ENCODE measurements around the gene DRD4. TPM values are rescaled to one million over a fixed set of nuclear protein-coding genes. Genes with fewer than 3 reads are reported as not detected.
"Not testable (repeated sequence)": the region's sequence is repeated elsewhere in the genome, so short reads cannot be mapped to it uniquely, and the experiment has no call there.

DRD4 gene
- total RNA-seq, 4 donors from 2014 or later: 0.88 to 0.89 TPM; not detected in 2

- DNase-seq: no peak
- no peak for TF ChIP-seq POLR2A (IDR thresholded peaks at IDR 0.05)
- TF ChIP-seq CTCF (IDR thresholded peaks at IDR 0.05): no peak
- WGBS, 2 donors: 92 to 96% methylated on average over 23 to 27 of the region's 30 CpGs
- no peaks in the 10 kb centered on the region for H3K9me3 ChIP-seq
- H3K27ac ChIP-seq: no peak overlapping the region
- intact Hi-C loops (cut with DNase I): no loop called here
- no peak overlapping the region for H3K4me3 ChIP-seq (replicated peaks in 1 of 3)
- peaks cover 19 to 21% of the 10 kb centered on the region in 2 donors for H3K4me1 ChIP-seq
- H3K27me3 ChIP-seq: no peaks in the 10 kb centered on the region
- peaks cover 10 to 46% of the 10 kb centered on the region in 2 donors for H3K36me3 ChIP-seq
These were observed 49.6 kb downstream of the DRD4 start for GRCh38 chr11:686451-687243.

GRCh38 chr11:687751-688150 lies 50.7 kb downstream of the DRD4 start:
- peak overlapping the region in 1 of 3 donors; percentile 92 for H3K27ac ChIP-seq
- no peaks in the 10 kb centered on the region for H3K27me3 ChIP-seq
- peaks cover 26 to 30% of the 10 kb centered on the region in 2 donors for H3K4me1 ChIP-seq
- H3K36me3 ChIP-seq: peaks cover 10 to 46% of the 10 kb centered on the region in 2 donors
- H3K4me3 ChIP-seq (replicated peaks in 1 of 3): no peak overlapping the region
- intact Hi-C loops (cut with DNase I): no loop called here
- WGBS, 2 donors: 83 to 90% methylated on average over 13 of the region's 13 CpGs
- TF ChIP-seq POLR2A (IDR thresholded peaks at IDR 0.05): no peak
- TF ChIP-seq CTCF (IDR thresholded peaks at IDR 0.05): no peak
- DNase-seq: no peak
- H3K9me3 ChIP-seq: no peaks in the 10 kb centered on the region

- WGBS, 2 donors: 88 to 95% methylated on average over 9 of the region's 9 CpGs
- TF ChIP-seq POLR2A (IDR thresholded peaks at IDR 0.05) (no peak), CTCF (IDR thresholded peaks at IDR 0.05) (no peak)
- no peaks in the 10 kb centered on the region for H3K27me3 ChIP-seq
- intact Hi-C loops (cut with DNase I): no loop called here
- peaks cover 10 to 41% of the 10 kb centered on the region in 2 donors for H3K36me3 ChIP-seq
- H3K4me3 ChIP-seq (replicated peaks in 1 of 3): no peak overlapping the region
- H3K4me1 ChIP-seq: peaks cover 35 to 40% of the 10 kb centered on the region in 2 donors
- H3K27ac ChIP-seq: peak overlapping the region; percentile 86 to 92 (median 88)
- no peak for DNase-seq
- H3K9me3 ChIP-seq: no peaks in the 10 kb centered on the region
These were observed 51.6 kb downstream of the DRD4 start for GRCh38 chr11:688681-689080.

GRCh38 chr11:689625-690024 lies 52.6 kb downstream of the DRD4 start:
- peak; percentile 95 to 96 for DNase-seq
- Histone ChIP-seq H3K27ac (peak overlapping the region; percentile 86 to 92 (median 88)), H3K4me3 (replicated peaks in 1 of 3) (no peak overlapping the region), H3K4me1 (peaks cover 44 to 49% of the 10 kb centered on the region in 2 donors), H3K27me3 (no peaks in the 10 kb centered on the region), H3K9me3 (no peaks in the 10 kb centered on the region), H3K36me3 (peaks cover 10 to 32% of the 10 kb centered on the region in 2 donors)
- TF ChIP-seq POLR2A (IDR thresholded peaks at IDR 0.05) (peak in 1 of 2 donors; percentile 49), CTCF (IDR thresholded peaks at IDR 0.05) (no peak)
- 42 to 65% methylated on average over 7 of the region's 7 CpGs for WGBS, 2 donors
- intact Hi-C loops (cut with DNase I): no loop called here

GRCh38 chr11:690244-690643 lies 53.2 kb downstream of the DRD4 start:
- peak overlapping the region; percentile 61 to 92 (median 88) for H3K27ac ChIP-seq
- 94 to 100% methylated on average over 3 of the region's 3 CpGs for WGBS, 2 donors

More at GRCh38 chr11:690244-690643, 53.2 kb downstream of the DRD4 start:
- Histone ChIP-seq H3K4me1 (peaks cover 44 to 49% of the 10 kb centered on the region in 2 donors), H3K36me3 (peaks cover 10 to 28% of the 10 kb centered on the region in 2 donors)
- H3K27me3 ChIP-seq; intact Hi-C loops (cut with DNase I); DNase-seq; H3K4me3 ChIP-seq (replicated peaks in 1 of 3); H3K9me3 ChIP-seq: not testable (repeated sequence)

Other genes starting within 250 kb of the DRD4 start
- gene PKP3, start 243.1 kb upstream of the DRD4 start, total RNA-seq: 10 to 100 TPM; 30.4 to 58.4 (median 46.9) TPM
- gene SIGIRR, start 222.3 kb upstream of the DRD4 start, total RNA-seq: 10 to 100 TPM; 46.0 to 69.6 (median 47.8) TPM
- 1 to 10 TPM; 3.7 to 6.4 (median 4.7) TPM for gene ANO9, start 195.3 kb upstream of the DRD4 start, total RNA-seq
- gene PTDSS2, start 187.0 kb upstream of the DRD4 start, total RNA-seq: 10 to 100 TPM; 40.8 to 69.9 (median 41.7) TPM
- gene RNH1, start 130.0 kb upstream of the DRD4 start, total RNA-seq: 100 to 1,000 TPM; 191 to 259 (median 231) TPM
- gene HRAS, start 101.7 kb upstream of the DRD4 start, total RNA-seq: 10 to 100 TPM; 16.9 to 41.3 (median 29.9) TPM
- 1 to 10 TPM; 1.7 to 2.6 (median 2.3) TPM for gene LRRC56, start 99.7 kb upstream of the DRD4 start, total RNA-seq
- 1 to 10 TPM; 4.2 to 8.8 (median 6.6) TPM for gene LMNTD2, start 76.5 kb upstream of the DRD4 start, total RNA-seq
- 10 to 100 TPM; 18.6 to 60.0 (median 24.8) TPM for gene RASSF7, start 76.3 kb upstream of the DRD4 start, total RNA-seq
- 10 to 100 TPM; 18.3 to 31.0 (median 19.3) TPM for gene PHRF1, start 60.8 kb upstream of the DRD4 start, total RNA-seq
- gene IRF7, start 21.3 kb upstream of the DRD4 start, total RNA-seq: 10 to 100 TPM; 15.4 to 42.4 (median 29.1) TPM
- not detected for gene CDHR5, start 12.3 kb upstream of the DRD4 start, total RNA-seq
- gene SCT, start 10.1 kb upstream of the DRD4 start, total RNA-seq: not detected
- gene DEAF1, start 58.0 kb downstream of the DRD4 start, total RNA-seq: 100 to 1,000 TPM in 1 of 4 donors, 10 to 100 TPM in 3; 61.8 to 103 (median 87.6) TPM
- gene TMEM80, start 58.5 kb downstream of the DRD4 start, total RNA-seq: 100 to 1,000 TPM in 1 of 4 donors, 10 to 100 TPM in 3; 57.3 to 103 (median 67.7) TPM
- 100 to 1,000 TPM; 185 to 259 (median 195) TPM for gene EPS8L2, start 69.0 kb downstream of the DRD4 start, total RNA-seq
- gene TALDO1, start 110.2 kb downstream of the DRD4 start, total RNA-seq: 100 to 1,000 TPM; 300 to 965 (median 558) TPM
- gene GATD1, start 140.2 kb downstream of the DRD4 start, total RNA-seq: 10 to 100 TPM; 27.4 to 47.6 (median 35.5) TPM
- under 1 TPM in 2 of 4 donors, not detected in 2; 0.44 to 0.45 TPM for gene CEND1, start 152.8 kb downstream of the DRD4 start, total RNA-seq
- 10 to 100 TPM in 1 of 4 donors, 1 to 10 TPM in 3; 5.1 to 13.1 (median 7.8) TPM for gene SLC25A22, start 161.0 kb downstream of the DRD4 start, total RNA-seq
- 10 to 100 TPM; 11.9 to 33.2 (median 16.1) TPM for gene PIDD1, start 168.0 kb downstream of the DRD4 start, total RNA-seq
- gene RPLP2, start 172.7 kb downstream of the DRD4 start, total RNA-seq: 100 to 1,000 TPM; 172 to 526 (median 290) TPM
- gene PNPLA2, start 181.6 kb downstream of the DRD4 start, total RNA-seq: 10 to 100 TPM; 35.8 to 95.0 (median 57.6) TPM
- gene CRACR2B, start 190.7 kb downstream of the DRD4 start, total RNA-seq: 10 to 100 TPM in 2 of 4 donors, 1 to 10 TPM in 2; 4.1 to 21.2 (median 12.3) TPM
- 100 to 1,000 TPM; 135 to 326 (median 298) TPM for gene CD151, start 195.7 kb downstream of the DRD4 start, total RNA-seq
- 10 to 100 TPM; 17.9 to 89.2 (median 52.4) TPM for gene POLR2L, start 205.3 kb downstream of the DRD4 start, total RNA-seq
- 100 to 1,000 TPM in 2 of 4 donors, 10 to 100 TPM in 2; 86.1 to 127 (median 107) TPM for gene TSPAN4, start 205.6 kb downstream of the DRD4 start, total RNA-seq

Measured in thyroid gland (tissue), 4 donors.